WTC11 (cell line): ENCODE data around the gene LDLR.

Experiments
- ELF4 ChIP-seq: sonication (generic); formaldehyde crosslinking; IDR thresholded peaks from 2 replicates; pipeline ENCODE4 v1.8.1; 2022; ENCODE audit warnings: low read depth, mild to moderate bottlenecking, moderate library complexity, missing genetic modification reagents
- NR3C1 ChIP-seq: sonication (generic); formaldehyde crosslinking; conservative IDR thresholded peaks from 2 replicates; pipeline ENCODE4 v1.8.1; 2023; ENCODE audit warnings: low read depth, mild to moderate bottlenecking, missing genetic modification reagents
- TCF7 ChIP-seq: sonication (generic); formaldehyde crosslinking; IDR thresholded peaks from 2 replicates; pipeline ENCODE4 v1.8.0; 2022; ENCODE audit warnings: mild to moderate bottlenecking, low read depth, missing genetic modification reagents, moderate library complexity
- ZNF138 ChIP-seq: sonication (generic); formaldehyde crosslinking; conservative IDR thresholded peaks from 2 replicates; pipeline ENCODE4 v1.8.1; 2022; ENCODE audit warnings: mild to moderate bottlenecking, moderate library complexity, missing genetic modification reagents
- TF ChIP-seq, protein P1 (sequence below): sonication (generic); formaldehyde crosslinking; IDR thresholded peaks from 2 replicates; pipeline ENCODE4 v1.8.1; 2023; ENCODE audit warnings: mild to moderate bottlenecking, missing genetic modification reagents
- TF ChIP-seq, protein P2 (sequence below): sonication (generic); formaldehyde crosslinking; IDR thresholded peaks from 2 replicates; pipeline ENCODE4 v1.8.1; 2023; ENCODE audit warnings: mild to moderate bottlenecking, missing genetic modification reagents, moderate library complexity
- TF ChIP-seq, protein P3 (sequence below): sonication (generic); formaldehyde crosslinking; conservative IDR thresholded peaks from 2 replicates; pipeline ENCODE4 v1.8.1; 2022; ENCODE audit warnings: mild to moderate bottlenecking, missing genetic modification reagents
- TF ChIP-seq, protein P4 (sequence below): sonication (generic); formaldehyde crosslinking; IDR thresholded peaks from 2 replicates; pipeline ENCODE4 v1.8.0; 2022; ENCODE audit warnings: mild to moderate bottlenecking, missing genetic modification reagents
- TF ChIP-seq, protein P5 (sequence below): fragments of 200-600 bp; IDR thresholded peaks from 2 replicates; pipeline ENCODE4 v1.8.0; 2022; ENCODE audit warnings: antibody characterized with exemption
- TF ChIP-seq, protein P6 (sequence below): sonication (generic); formaldehyde crosslinking; IDR thresholded peaks from 2 replicates; pipeline ENCODE4 v1.8.1; 2022; ENCODE audit warnings: low read depth, mild to moderate bottlenecking, moderate library complexity, missing genetic modification reagents, borderline replicate concordance
- TF ChIP-seq, protein P7 (sequence below): sonication (generic); formaldehyde crosslinking; IDR thresholded peaks from 2 replicates; pipeline ENCODE4 v1.8.1; 2023; ENCODE audit warnings: mild to moderate bottlenecking, missing genetic modification reagents, borderline replicate concordance
- TF ChIP-seq, protein P8 (sequence below): sonication (generic); formaldehyde crosslinking; IDR thresholded peaks from 2 replicates; pipeline ENCODE4 v1.8.1; 2022; ENCODE audit warnings: mild to moderate bottlenecking, moderate library complexity, missing genetic modification reagents

DNA sequence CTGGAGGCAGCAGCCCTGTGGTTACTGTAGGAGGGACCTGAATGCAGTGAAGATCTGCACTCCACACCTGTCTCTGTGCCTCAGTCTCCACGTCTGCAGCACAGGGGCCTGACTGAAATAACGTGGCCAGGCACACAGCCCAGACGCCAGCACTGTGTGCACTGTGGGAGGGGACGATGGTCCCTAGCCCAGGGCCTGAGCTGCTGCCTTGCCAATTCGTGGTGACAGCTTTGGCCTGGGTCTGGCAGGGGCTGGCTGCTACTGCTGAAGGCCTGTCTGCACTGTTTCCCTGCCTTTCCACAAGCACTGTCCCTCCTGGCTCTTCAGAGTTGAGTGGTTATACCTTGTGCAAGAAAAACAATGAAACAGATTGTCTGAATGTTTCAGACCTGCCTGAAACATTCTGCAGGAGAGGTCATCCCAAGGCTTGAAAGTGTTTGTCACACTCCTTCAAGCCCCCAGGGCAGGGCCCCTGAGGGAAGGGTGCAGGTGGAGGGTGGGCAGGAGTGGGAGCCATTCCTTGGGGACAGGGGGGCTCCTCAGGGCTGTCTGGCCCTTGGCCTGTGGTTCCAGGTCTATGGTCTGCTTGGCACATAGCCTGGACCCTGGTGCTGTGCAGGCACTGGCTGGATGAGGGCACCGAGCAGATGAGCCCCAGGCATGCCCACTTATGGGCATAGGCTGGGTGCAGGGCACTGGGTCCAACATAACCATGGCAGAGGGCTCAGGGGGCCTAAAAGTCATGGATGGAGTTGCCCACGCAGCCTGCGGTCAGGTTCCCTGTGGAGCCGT, 38.7 kb upstream of the LDLR start:
- TF ChIP-seq, protein P1, sequence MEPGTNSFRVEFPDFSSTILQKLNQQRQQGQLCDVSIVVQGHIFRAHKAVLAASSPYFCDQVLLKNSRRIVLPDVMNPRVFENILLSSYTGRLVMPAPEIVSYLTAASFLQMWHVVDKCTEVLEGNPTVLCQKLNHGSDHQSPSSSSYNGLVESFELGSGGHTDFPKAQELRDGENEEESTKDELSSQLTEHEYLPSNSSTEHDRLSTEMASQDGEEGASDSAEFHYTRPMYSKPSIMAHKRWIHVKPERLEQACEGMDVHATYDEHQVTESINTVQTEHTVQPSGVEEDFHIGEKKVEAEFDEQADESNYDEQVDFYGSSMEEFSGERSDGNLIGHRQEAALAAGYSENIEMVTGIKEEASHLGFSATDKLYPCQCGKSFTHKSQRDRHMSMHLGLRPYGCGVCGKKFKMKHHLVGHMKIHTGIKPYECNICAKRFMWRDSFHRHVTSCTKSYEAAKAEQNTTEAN (CRISPR knock-in tag), result no peak
- TF ChIP-seq, protein P2, sequence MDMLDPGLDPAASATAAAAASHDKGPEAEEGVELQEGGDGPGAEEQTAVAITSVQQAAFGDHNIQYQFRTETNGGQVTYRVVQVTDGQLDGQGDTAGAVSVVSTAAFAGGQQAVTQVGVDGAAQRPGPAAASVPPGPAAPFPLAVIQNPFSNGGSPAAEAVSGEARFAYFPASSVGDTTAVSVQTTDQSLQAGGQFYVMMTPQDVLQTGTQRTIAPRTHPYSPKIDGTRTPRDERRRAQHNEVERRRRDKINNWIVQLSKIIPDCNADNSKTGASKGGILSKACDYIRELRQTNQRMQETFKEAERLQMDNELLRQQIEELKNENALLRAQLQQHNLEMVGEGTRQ (CRISPR knock-in tag), result no peak
- TF ChIP-seq, protein P3, sequence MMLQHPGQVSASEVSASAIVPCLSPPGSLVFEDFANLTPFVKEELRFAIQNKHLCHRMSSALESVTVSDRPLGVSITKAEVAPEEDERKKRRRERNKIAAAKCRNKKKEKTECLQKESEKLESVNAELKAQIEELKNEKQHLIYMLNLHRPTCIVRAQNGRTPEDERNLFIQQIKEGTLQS, result no peak
- TF ChIP-seq, protein P4, sequence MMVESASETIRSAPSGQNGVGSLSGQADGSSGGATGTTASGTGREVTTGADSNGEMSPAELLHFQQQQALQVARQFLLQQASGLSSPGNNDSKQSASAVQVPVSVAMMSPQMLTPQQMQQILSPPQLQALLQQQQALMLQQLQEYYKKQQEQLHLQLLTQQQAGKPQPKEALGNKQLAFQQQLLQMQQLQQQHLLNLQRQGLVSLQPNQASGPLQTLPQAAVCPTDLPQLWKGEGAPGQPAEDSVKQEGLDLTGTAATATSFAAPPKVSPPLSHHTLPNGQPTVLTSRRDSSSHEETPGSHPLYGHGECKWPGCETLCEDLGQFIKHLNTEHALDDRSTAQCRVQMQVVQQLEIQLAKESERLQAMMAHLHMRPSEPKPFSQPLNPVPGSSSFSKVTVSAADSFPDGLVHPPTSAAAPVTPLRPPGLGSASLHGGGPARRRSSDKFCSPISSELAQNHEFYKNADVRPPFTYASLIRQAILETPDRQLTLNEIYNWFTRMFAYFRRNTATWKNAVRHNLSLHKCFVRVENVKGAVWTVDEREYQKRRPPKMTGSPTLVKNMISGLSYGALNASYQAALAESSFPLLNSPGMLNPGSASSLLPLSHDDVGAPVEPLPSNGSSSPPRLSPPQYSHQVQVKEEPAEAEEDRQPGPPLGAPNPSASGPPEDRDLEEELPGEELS (CRISPR knock-in tag), result no peak
- TF ChIP-seq ZNF138 (CRISPR knock-in tag) (no peak), NR3C1 (CRISPR knock-in tag) (no peak), ELF4 (CRISPR knock-in tag) (no peak), TCF7 (CRISPR knock-in tag) (no peak)
- TF ChIP-seq, protein P5, sequence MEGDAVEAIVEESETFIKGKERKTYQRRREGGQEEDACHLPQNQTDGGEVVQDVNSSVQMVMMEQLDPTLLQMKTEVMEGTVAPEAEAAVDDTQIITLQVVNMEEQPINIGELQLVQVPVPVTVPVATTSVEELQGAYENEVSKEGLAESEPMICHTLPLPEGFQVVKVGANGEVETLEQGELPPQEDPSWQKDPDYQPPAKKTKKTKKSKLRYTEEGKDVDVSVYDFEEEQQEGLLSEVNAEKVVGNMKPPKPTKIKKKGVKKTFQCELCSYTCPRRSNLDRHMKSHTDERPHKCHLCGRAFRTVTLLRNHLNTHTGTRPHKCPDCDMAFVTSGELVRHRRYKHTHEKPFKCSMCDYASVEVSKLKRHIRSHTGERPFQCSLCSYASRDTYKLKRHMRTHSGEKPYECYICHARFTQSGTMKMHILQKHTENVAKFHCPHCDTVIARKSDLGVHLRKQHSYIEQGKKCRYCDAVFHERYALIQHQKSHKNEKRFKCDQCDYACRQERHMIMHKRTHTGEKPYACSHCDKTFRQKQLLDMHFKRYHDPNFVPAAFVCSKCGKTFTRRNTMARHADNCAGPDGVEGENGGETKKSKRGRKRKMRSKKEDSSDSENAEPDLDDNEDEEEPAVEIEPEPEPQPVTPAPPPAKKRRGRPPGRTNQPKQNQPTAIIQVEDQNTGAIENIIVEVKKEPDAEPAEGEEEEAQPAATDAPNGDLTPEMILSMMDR, result no peak
- TF ChIP-seq, protein P6, sequence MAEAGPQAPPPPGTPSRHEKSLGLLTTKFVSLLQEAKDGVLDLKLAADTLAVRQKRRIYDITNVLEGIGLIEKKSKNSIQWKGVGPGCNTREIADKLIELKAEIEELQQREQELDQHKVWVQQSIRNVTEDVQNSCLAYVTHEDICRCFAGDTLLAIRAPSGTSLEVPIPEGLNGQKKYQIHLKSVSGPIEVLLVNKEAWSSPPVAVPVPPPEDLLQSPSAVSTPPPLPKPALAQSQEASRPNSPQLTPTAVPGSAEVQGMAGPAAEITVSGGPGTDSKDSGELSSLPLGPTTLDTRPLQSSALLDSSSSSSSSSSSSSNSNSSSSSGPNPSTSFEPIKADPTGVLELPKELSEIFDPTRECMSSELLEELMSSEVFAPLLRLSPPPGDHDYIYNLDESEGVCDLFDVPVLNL (CRISPR knock-in tag), result no peak
- TF ChIP-seq, protein P7, sequence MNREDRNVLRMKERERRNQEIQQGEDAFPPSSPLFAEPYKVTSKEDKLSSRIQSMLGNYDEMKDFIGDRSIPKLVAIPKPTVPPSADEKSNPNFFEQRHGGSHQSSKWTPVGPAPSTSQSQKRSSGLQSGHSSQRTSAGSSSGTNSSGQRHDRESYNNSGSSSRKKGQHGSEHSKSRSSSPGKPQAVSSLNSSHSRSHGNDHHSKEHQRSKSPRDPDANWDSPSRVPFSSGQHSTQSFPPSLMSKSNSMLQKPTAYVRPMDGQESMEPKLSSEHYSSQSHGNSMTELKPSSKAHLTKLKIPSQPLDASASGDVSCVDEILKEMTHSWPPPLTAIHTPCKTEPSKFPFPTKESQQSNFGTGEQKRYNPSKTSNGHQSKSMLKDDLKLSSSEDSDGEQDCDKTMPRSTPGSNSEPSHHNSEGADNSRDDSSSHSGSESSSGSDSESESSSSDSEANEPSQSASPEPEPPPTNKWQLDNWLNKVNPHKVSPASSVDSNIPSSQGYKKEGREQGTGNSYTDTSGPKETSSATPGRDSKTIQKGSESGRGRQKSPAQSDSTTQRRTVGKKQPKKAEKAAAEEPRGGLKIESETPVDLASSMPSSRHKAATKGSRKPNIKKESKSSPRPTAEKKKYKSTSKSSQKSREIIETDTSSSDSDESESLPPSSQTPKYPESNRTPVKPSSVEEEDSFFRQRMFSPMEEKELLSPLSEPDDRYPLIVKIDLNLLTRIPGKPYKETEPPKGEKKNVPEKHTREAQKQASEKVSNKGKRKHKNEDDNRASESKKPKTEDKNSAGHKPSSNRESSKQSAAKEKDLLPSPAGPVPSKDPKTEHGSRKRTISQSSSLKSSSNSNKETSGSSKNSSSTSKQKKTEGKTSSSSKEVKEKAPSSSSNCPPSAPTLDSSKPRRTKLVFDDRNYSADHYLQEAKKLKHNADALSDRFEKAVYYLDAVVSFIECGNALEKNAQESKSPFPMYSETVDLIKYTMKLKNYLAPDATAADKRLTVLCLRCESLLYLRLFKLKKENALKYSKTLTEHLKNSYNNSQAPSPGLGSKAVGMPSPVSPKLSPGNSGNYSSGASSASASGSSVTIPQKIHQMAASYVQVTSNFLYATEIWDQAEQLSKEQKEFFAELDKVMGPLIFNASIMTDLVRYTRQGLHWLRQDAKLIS (CRISPR knock-in tag), result no peak
- TF ChIP-seq, protein P8, sequence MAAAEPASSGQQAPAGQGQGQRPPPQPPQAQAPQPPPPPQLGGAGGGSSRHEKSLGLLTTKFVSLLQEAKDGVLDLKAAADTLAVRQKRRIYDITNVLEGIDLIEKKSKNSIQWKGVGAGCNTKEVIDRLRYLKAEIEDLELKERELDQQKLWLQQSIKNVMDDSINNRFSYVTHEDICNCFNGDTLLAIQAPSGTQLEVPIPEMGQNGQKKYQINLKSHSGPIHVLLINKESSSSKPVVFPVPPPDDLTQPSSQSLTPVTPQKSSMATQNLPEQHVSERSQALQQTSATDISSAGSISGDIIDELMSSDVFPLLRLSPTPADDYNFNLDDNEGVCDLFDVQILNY (CRISPR knock-in tag), result no peak
